IMR-90 (cell line): Measurements from ENCODE around the gene BCL2L1. TPM values are rescaled to one million over a fixed set of nuclear protein-coding genes. Genes with fewer than 3 reads are reported as not detected.

Experiments
- ATAC-seq: fragments of 200-7000 bp; cut with Tn5 transposase; 2 replicates; pipeline ENCODE4 v1.9.1; 2020; ENCODE audit warnings: low read depth, mild to moderate bottlenecking, moderate library complexity
- BruUV-seq: library from RNA; stranded (reverse); fragments of 400-500 nt; replicated peaks from 2 replicates; lab custom pipeline; 2021; lab: Mats Ljungman, UMichigan
- CTCF ChIA-PET: fragments of 300-600 bp; formaldehyde crosslinking; extraction: SDS; loops from one replicate; lab custom pipeline; 2021; ENCODE audit warnings: antibody characterized with exemption; lab: Yijun Ruan, JAX
- POLR2A ChIA-PET: fragments of 300-600 bp; sonication (Branson Sonifier 250); formaldehyde crosslinking; loops from one replicate; lab custom pipeline; 2022; ENCODE audit warnings: antibody characterized with exemption; ENCODE audit not compliant: unreplicated experiment; lab: Charles Lee
- DNase-seq: peaks from one replicate; pipeline ENCODE4 v3.0.0; 2013
- H2AFZ ChIP-seq: replicated peaks from 2 replicates; pipeline ENCODE3; 2013; ENCODE audit warnings: low read length, mild to moderate bottlenecking; ENCODE audit not compliant: poor library complexity
- H2AK5ac ChIP-seq: 2 replicates; pipeline ENCODE4 v1.6.1; 2013; ENCODE audit warnings: low read depth, low read length, inconsistent platforms
- H2AK9ac ChIP-seq: replicated peaks from 2 replicates; pipeline ENCODE3; 2013; ENCODE audit warnings: mild to moderate bottlenecking, low read depth, low read length, moderate library complexity; ENCODE audit not compliant: poor library complexity
- H2BK120ac ChIP-seq: 2 replicates; pipeline ENCODE4 v1.6.1; 2013; ENCODE audit warnings: low read depth, low read length, inconsistent platforms
- H2BK15ac ChIP-seq: 3 replicates; pipeline ENCODE4 v1.6.1; 2013; ENCODE audit warnings: low read depth, low read length, inconsistent platforms
- H2BK20ac ChIP-seq: 2 replicates; pipeline ENCODE4 v1.6.1; 2013; ENCODE audit warnings: low read depth, mild to moderate bottlenecking, inconsistent platforms, low read length, moderate library complexity
- H2BK5ac ChIP-seq: 2 replicates; pipeline ENCODE4 v1.6.1; 2013; ENCODE audit warnings: mild to moderate bottlenecking, low read depth, low read length, inconsistent platforms; ENCODE audit not compliant: poor library complexity, severe bottlenecking
- H3K14ac ChIP-seq: replicated peaks from 2 replicates; pipeline ENCODE4 v1.6.1; 2013; ENCODE audit warnings: low read depth, low read length, inconsistent platforms
- H3K18ac ChIP-seq: 2 replicates; pipeline ENCODE4 v1.6.1; 2013; ENCODE audit warnings: low read depth, low read length, control low read depth
- H3K23ac ChIP-seq: 2 replicates; pipeline ENCODE4 v1.6.1; 2013; ENCODE audit warnings: low read depth, low read length, inconsistent platforms
- H3K27ac ChIP-seq: 2 replicates; pipeline ENCODE4 v1.5.1; 2013; ENCODE audit warnings: mild to moderate bottlenecking, control low read depth, low read length; ENCODE audit not compliant: insufficient read depth
- H3K27me3 ChIP-seq: 2 replicates; pipeline ENCODE4 v1.6.1; 2013; ENCODE audit warnings: low read length; ENCODE audit not compliant: control insufficient read depth, insufficient read depth
- H3K36me3 ChIP-seq: 2 replicates; pipeline ENCODE4 v1.6.1; 2013; ENCODE audit warnings: low read length, mixed read lengths; ENCODE audit not compliant: control insufficient read depth, insufficient read depth
- H3K4ac ChIP-seq: 2 replicates; pipeline ENCODE4 v1.6.1; 2013; ENCODE audit warnings: low read depth, low read length, inconsistent platforms
- H3K4me1 ChIP-seq: 2 replicates; pipeline ENCODE4 v1.6.1; 2013; ENCODE audit warnings: low read length, mixed read lengths; ENCODE audit not compliant: control insufficient read depth, insufficient read depth
- H3K4me2 ChIP-seq: 2 replicates; pipeline ENCODE4 v1.6.1; 2013; ENCODE audit warnings: low read depth, mild to moderate bottlenecking, control low read depth, low read length, moderate library complexity
- H3K4me3 ChIP-seq: 2 replicates; pipeline ENCODE4 v1.5.1; 2013; ENCODE audit warnings: low read depth, mild to moderate bottlenecking, control low read depth, low read length, moderate library complexity; ENCODE audit not compliant: insufficient read depth
- H3K56ac ChIP-seq: 2 replicates; pipeline ENCODE4 v1.6.1; 2013; ENCODE audit warnings: low read length, inconsistent platforms; ENCODE audit not compliant: insufficient read depth; ENCODE audit errors: extremely low read depth
- H3K79me1 ChIP-seq, 2 experiments: 2 replicates each; pipeline ENCODE4 v1.6.1; 2013; ENCODE audit warnings: low read length in 2 of 2, inconsistent platforms in 1 of 2, low read depth in 1 of 2
- H3K9ac ChIP-seq: 2 replicates; pipeline ENCODE4 v1.6.1; 2013; ENCODE audit warnings: low read depth, low read length, control low read depth
- H3K9me1 ChIP-seq: 2 replicates; pipeline ENCODE4 v1.6.1; 2013; ENCODE audit warnings: low read length, inconsistent platforms; ENCODE audit not compliant: insufficient read depth
- H3K9me3 ChIP-seq: 2 replicates; pipeline ENCODE4 v1.6.1; 2013; ENCODE audit warnings: low read length; ENCODE audit not compliant: control insufficient read depth, insufficient read depth
- H4K20me1 ChIP-seq: 2 replicates; pipeline ENCODE4 v1.6.1; 2013; ENCODE audit warnings: low read length, inconsistent platforms; ENCODE audit not compliant: insufficient read depth
- H4K5ac ChIP-seq: 2 replicates; pipeline ENCODE4 v1.6.1; 2013; ENCODE audit warnings: mild to moderate bottlenecking, low read depth, low read length, control low read depth
- H4K8ac ChIP-seq, 2 experiments: 2 replicates each; pipeline ENCODE4 v1.6.1; 2013; ENCODE audit warnings: low read depth in 2 of 2, low read length in 2 of 2, control low read depth in 1 of 2, inconsistent platforms in 1 of 2
- H4K91ac ChIP-seq: 2 replicates; pipeline ENCODE4 v1.6.1; 2013; ENCODE audit warnings: low read depth, low read length, inconsistent platforms; ENCODE audit not compliant: insufficient read depth
- BHLHE40 ChIP-seq: fragments of 150-350 bp; IDR thresholded peaks from 2 replicates; pipeline ENCODE4 v1.6.1; 2016; ENCODE audit warnings: mild to moderate bottlenecking, low read depth, low read length
- FOS ChIP-seq: fragments of 150-350 bp; IDR thresholded peaks from 2 replicates; pipeline ENCODE4 v1.6.1; 2016; ENCODE audit warnings: low read depth, low read length
- MAFK ChIP-seq: IDR thresholded peaks from 2 replicates; pipeline ENCODE4 v1.6.1; 2012; ENCODE audit warnings: low read depth, low read length, improper control_type of control experiment
- MAZ ChIP-seq: IDR thresholded peaks from 2 replicates; pipeline ENCODE4 v1.6.1; 2012; ENCODE audit warnings: low read depth, mild to moderate bottlenecking, low read length, improper control_type of control experiment, moderate library complexity, borderline replicate concordance
- RFX5 ChIP-seq: IDR thresholded peaks from 2 replicates; pipeline ENCODE4 v1.8.0; 2012; ENCODE audit warnings: low read depth, mild to moderate bottlenecking, low read length, moderate library complexity
- WGBS, 2 experiments: methylation state at CpG; one replicate each; pipeline versions ENCODE4 v1.1.5 to v1.1.7; 2013; ENCODE audit warnings: missing lambda C conversion rate in 2 of 2; ENCODE audit not compliant: insufficient read length in 1 of 2; ENCODE audit errors: extremely low coverage in 2 of 2; 5-methylcytosine and 5-hydroxymethylcytosine counted together
- dilution Hi-C: fragments of 300-500 bp; cut with HindIII; formaldehyde crosslinking; loops from one replicate; pipeline ENCODE4 v1.14.3; 2018; ENCODE audit warnings: low sequenced_read_pairs; ENCODE audit not compliant: unreplicated experiment
- in situ Hi-C: fragments of 300-500 bp; cut with MboI; formaldehyde crosslinking; loops from 3 replicates; pipeline ENCODE4 v1.14.3; 2019; ENCODE audit warnings: low sequenced_read_pairs, inconsistent platforms, mixed read lengths
- intact Hi-C: fragments of 100-400 bp; cut with micrococcal nuclease; formaldehyde crosslinking; loops from 2 replicates; pipeline ENCODE4 v1.10.0; 2022
- polyA plus RNA-seq, 3 experiments: library from polyadenylated mRNA; depleted of rRNA; stranded (reverse); fragments of >200 nt; gene quantifications; 2 replicates each; pipeline ENCODE4 v1.2.3, GENCODE V29; 2012; ENCODE audit warnings: low replicate concordance in 1 of 3
- total RNA-seq: library from RNA; depleted of rRNA; stranded (reverse); fragments of >200 nt; gene quantifications from 2 replicates; pipeline ENCODE4 v1.2.3, GENCODE V29; 2012

The BCL2L1 gene
- total and polyA plus RNA-seq, 2 of the 4 experiments (the other 2 are of a cell fraction) = 40.2 to 41.9 TPM

DNA sequence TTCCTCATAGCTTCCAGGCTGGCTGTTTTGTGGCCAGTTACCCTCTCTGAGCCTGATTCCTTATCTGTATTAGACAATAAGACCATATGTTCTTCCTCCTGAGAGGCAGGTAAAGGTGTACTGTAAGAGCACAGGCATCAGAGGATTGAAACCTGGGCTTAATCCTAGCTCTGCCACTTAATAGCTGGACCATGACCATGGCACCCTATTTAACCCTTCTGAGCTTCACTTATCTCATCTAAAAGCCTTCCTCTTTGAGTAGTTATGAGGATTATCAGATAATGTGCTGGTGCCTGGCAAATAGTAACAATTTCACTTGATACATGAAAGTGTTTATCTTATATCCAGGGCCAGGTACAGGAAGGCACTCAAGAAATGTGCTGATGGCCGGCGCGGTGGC is 34.9 kb downstream of the BCL2L1 start:
- H3K4ac ChIP-seq = no peak overlapping the region
- no peak overlapping the region for H2AK9ac ChIP-seq
- ATAC-seq = no peak
- H2BK120ac ChIP-seq = no peak overlapping the region
- peaks cover 48 to 79% of the 10 kb centered on the region in 2 experiments for H3K79me1 ChIP-seq
- peaks cover 6% of the 10 kb centered on the region for H3K4me1 ChIP-seq
- H3K27me3 ChIP-seq = no peaks in the 10 kb centered on the region
- TF ChIP-seq MAFK (no peak), BHLHE40 (no peak), MAZ (no peak), RFX5 (no peak), FOS (no peak)
- no peak overlapping the region for H3K4me2 ChIP-seq
- H2BK5ac ChIP-seq = no peak overlapping the region
- no TSS peak for BruUV-seq
- H3K36me3 ChIP-seq = peaks cover 12% of the 10 kb centered on the region
- H3K18ac ChIP-seq = no peak overlapping the region
- H4K5ac ChIP-seq = no peak overlapping the region
- peaks cover 22% of the 10 kb centered on the region for H3K9me1 ChIP-seq
- ChIA-PET CTCF (no interaction called here), POLR2A (interaction anchor here (0.5 kb wide), 1 partner anchor 141 kb away, joined by 3 read pairs; a partner anchor contains a TSS)
- H3K56ac ChIP-seq = no peak overlapping the region
- in situ Hi-C loops (no loop called here), dilution Hi-C loops (no loop called here), intact Hi-C loops (no loop called here)
- peaks cover 9% of the 10 kb centered on the region; the same call in 1 of the 2 replicates for H4K20me1 ChIP-seq
- no peak overlapping the region for H3K4me3 ChIP-seq
- H3K9ac ChIP-seq = no peak overlapping the region
- no peak overlapping the region for H2BK20ac ChIP-seq
- H3K14ac ChIP-seq = no peak overlapping the region
- no peak overlapping the region for H2AFZ ChIP-seq
- no peak overlapping the region for H4K91ac ChIP-seq
- H2AK5ac ChIP-seq = 0 out of 2 replicates have a peak overlapping the region, but pooled peaks have one; percentile 2
- no peak for DNase-seq
- no peak overlapping the region for H4K8ac ChIP-seq
- H3K9me3 ChIP-seq = no peaks in the 10 kb centered on the region
- no CpG with 5 or more reads among the region's 3 CpGs for WGBS, 2 experiments
- no peak overlapping the region for H3K23ac ChIP-seq
- no peak overlapping the region for H2BK15ac ChIP-seq
- H3K27ac ChIP-seq = no peak overlapping the region
